A673 (cell line): ENCODE data around the gene PCDHB7.
"Not testable (repeated sequence)": the region's sequence is repeated elsewhere in the genome, so short reads cannot be mapped to it uniquely, and the experiment has no call there.

Experiments
- EZH2 ChIP-seq: fragments of 200-600 bp; sonication (generic); IDR thresholded peaks from 2 replicates; pipeline ENCODE4 v1.6.1; 2017; ENCODE audit warnings: borderline replicate concordance, low read depth, mild to moderate bottlenecking, mixed read lengths, antibody characterized with exemption, low read length; ENCODE audit not compliant: poor library complexity, severe bottlenecking
- TF ChIP-seq, protein P1 (sequence below): fragments of 300-800, 200-600 bp; sonication (generic); conservative IDR thresholded peaks from 2 replicates; pipeline ENCODE4 v1.5.1; 2017; ENCODE audit warnings: low read depth, mild to moderate bottlenecking, antibody characterized with exemption, low read length, moderate library complexity, mixed read lengths

DNA sequence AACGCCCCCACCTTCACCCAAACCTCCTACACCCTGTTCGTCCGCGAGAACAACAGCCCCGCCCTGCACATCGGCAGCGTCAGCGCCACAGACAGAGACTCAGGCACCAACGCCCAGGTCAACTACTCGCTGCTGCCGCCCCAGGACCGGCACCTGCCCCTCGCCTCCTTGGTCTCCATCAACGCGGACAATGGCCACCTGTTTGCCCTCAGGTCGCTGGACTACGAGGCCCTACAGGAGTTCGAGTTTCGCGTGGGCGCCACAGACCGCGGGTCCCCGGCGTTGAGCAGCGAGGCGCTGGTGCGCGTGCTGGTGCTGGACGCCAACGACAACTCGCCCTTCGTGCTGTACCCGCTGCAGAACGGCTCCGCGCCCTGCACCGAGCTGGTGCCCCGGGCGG, 52.4 kb downstream of the PCDHB7 start:
- TF ChIP-seq, protein P1, sequence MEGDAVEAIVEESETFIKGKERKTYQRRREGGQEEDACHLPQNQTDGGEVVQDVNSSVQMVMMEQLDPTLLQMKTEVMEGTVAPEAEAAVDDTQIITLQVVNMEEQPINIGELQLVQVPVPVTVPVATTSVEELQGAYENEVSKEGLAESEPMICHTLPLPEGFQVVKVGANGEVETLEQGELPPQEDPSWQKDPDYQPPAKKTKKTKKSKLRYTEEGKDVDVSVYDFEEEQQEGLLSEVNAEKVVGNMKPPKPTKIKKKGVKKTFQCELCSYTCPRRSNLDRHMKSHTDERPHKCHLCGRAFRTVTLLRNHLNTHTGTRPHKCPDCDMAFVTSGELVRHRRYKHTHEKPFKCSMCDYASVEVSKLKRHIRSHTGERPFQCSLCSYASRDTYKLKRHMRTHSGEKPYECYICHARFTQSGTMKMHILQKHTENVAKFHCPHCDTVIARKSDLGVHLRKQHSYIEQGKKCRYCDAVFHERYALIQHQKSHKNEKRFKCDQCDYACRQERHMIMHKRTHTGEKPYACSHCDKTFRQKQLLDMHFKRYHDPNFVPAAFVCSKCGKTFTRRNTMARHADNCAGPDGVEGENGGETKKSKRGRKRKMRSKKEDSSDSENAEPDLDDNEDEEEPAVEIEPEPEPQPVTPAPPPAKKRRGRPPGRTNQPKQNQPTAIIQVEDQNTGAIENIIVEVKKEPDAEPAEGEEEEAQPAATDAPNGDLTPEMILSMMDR: not testable (repeated sequence)
- TF ChIP-seq EZH2: not testable (repeated sequence)
